Endothelial cell of umbilical vein (primary cell): ENCODE results near the gene GJB1. TPM values are rescaled to one million over a fixed set of nuclear protein-coding genes. Genes with fewer than 3 reads are reported as not detected.

Experiments
- BruUV-seq: library from RNA; stranded (reverse); fragments of 400-500 nt; replicated peaks from 2 replicates; lab custom pipeline; 2021; lab: Mats Ljungman, UMichigan
- CTCF ChIA-PET: fragments of 300-600, 350-600 bp; sonication (Branson Sonifier 250); formaldehyde crosslinking; loops from one replicate; lab custom pipeline; 2021; ENCODE audit warnings: antibody characterized with exemption, inconsistent platforms; lab: Charles Lee
- POLR2A ChIA-PET: fragments of 300-600, 350-600 bp; sonication (Branson Sonifier 250); formaldehyde crosslinking; loops from one replicate; lab custom pipeline; 2021; ENCODE audit warnings: antibody characterized with exemption, inconsistent platforms; lab: Charles Lee
- DNase-seq: peaks from one replicate; pipeline ENCODE4 v3.0.0-alpha.2; 2011; ENCODE audit warnings: low read depth, low spot score
- FAIRE-seq: peaks from 2 replicates; lab custom pipeline; 2011; peaks lifted over from hg19 to GRCh38; lab: Jason Lieb, UNC
- H2AFZ ChIP-seq: 2 replicates; pipeline ENCODE4 v1.6.0; 2012; ENCODE audit warnings: low read depth, low read length, control low read depth, inconsistent platforms
- H3K27ac ChIP-seq: 2 replicates; pipeline ENCODE4 v1.5.1; 2011; ENCODE audit warnings: low read depth, mild to moderate bottlenecking, control low read depth, low read length, moderate library complexity; ENCODE audit not compliant: insufficient read depth
- H3K27me3 ChIP-seq, 2 experiments: 2 replicates each; pipeline versions ENCODE4 v1.6.0 to v1.6.1; 2011; ENCODE audit warnings: low read length in 2 of 2, mixed read lengths in 1 of 2; ENCODE audit not compliant: control insufficient read depth in 2 of 2, insufficient read depth in 2 of 2
- H3K36me3 ChIP-seq, 2 experiments: 2 replicates in 1 of 2; 3 replicates in 1 of 2; pipeline ENCODE4 v1.5.1; 2011; ENCODE audit warnings: low read length in 2 of 2, mild to moderate bottlenecking in 1 of 2, moderate library complexity in 1 of 2; ENCODE audit not compliant: control insufficient read depth in 2 of 2, insufficient read depth in 2 of 2; ENCODE audit errors: extremely low read depth in 1 of 2
- H3K4me1 ChIP-seq: 3 replicates; pipeline ENCODE4 v1.5.1; 2011; ENCODE audit warnings: mild to moderate bottlenecking, low read length; ENCODE audit not compliant: control insufficient read depth, insufficient read depth; ENCODE audit errors: extremely low read depth
- H3K4me2 ChIP-seq: 2 replicates; pipeline ENCODE4 v1.6.1; 2011; ENCODE audit warnings: low read length, control low read depth, mixed read lengths; ENCODE audit not compliant: insufficient read depth
- H3K4me3 ChIP-seq, 3 experiments: fragments of 200-600 bp in 1 of 3; sonication (generic), shearing (Covaris generic) in 1 of 3; replicated peaks in 1 of 3; 2 replicates each; pipeline ENCODE4 v1.5.1; 2011 to 2016; ENCODE audit warnings: control low read depth in 3 of 3, low read length in 3 of 3, mild to moderate bottlenecking in 2 of 3, inconsistent platforms in 1 of 3, low read depth in 1 of 3, moderate library complexity in 1 of 3; ENCODE audit not compliant: insufficient read depth in 1 of 3
- H3K79me2 ChIP-seq: 2 replicates; pipeline ENCODE4 v1.6.0; 2012; ENCODE audit warnings: low read length, inconsistent platforms; ENCODE audit not compliant: control insufficient read depth, insufficient read depth
- H3K9ac ChIP-seq: replicated peaks from 2 replicates; pipeline ENCODE3; 2011; ENCODE audit warnings: low read length, control low read depth; ENCODE audit not compliant: insufficient read depth; ENCODE audit errors: extremely low read depth
- H3K9me1 ChIP-seq: replicated peaks from 3 replicates; pipeline ENCODE4 v1.6.0; 2011; ENCODE audit warnings: mild to moderate bottlenecking, low read length; ENCODE audit not compliant: control insufficient read depth, insufficient read depth; ENCODE audit errors: extremely low read depth
- H3K9me3 ChIP-seq: replicated peaks from 2 replicates; pipeline ENCODE4 v1.5.1; 2012; ENCODE audit warnings: low read length, inconsistent platforms; ENCODE audit not compliant: control insufficient read depth, insufficient read depth
- H4K20me1 ChIP-seq: replicated peaks from 2 replicates; pipeline ENCODE3; 2011; ENCODE audit warnings: mild to moderate bottlenecking, low read length; ENCODE audit not compliant: control insufficient read depth, insufficient read depth; ENCODE audit errors: extremely low read depth
- EZH2 ChIP-seq: IDR thresholded peaks from 2 replicates; pipeline ENCODE4 v1.6.1; 2012; ENCODE audit warnings: borderline replicate concordance, low read depth, mild to moderate bottlenecking, moderate library complexity, low read length, inconsistent platforms; ENCODE audit not compliant: severe bottlenecking
- FOS ChIP-seq: IDR thresholded peaks from 2 replicates; pipeline ENCODE4 v1.6.1; 2011; ENCODE audit warnings: mild to moderate bottlenecking, low read length, moderate library complexity, borderline replicate concordance; ENCODE audit not compliant: insufficient read depth
- GATA2 ChIP-seq: IDR thresholded peaks from 2 replicates; pipeline ENCODE4 v1.7.0; 2011; ENCODE audit warnings: low read depth, mild to moderate bottlenecking, moderate library complexity, mixed read lengths, low read length; ENCODE audit not compliant: insufficient read length, insufficient read depth
- JUN ChIP-seq: IDR thresholded peaks from 2 replicates; pipeline ENCODE4 v1.6.1; 2011; ENCODE audit warnings: borderline replicate concordance, low read depth; ENCODE audit not compliant: insufficient read length, insufficient read depth
- MYC ChIP-seq: IDR thresholded peaks from one replicate; pipeline ENCODE4 v1.6.1; 2011; ENCODE audit warnings: mild to moderate bottlenecking, low read depth, low read length
- POLR2A ChIP-seq: IDR thresholded peaks from 2 replicates; pipeline ENCODE4 v1.6.1; 2012; ENCODE audit warnings: low read depth, mild to moderate bottlenecking, control low read depth, low read length
- POLR2AphosphoS5 ChIP-seq: IDR thresholded peaks from 2 replicates; pipeline ENCODE4 v1.6.1; 2012; ENCODE audit warnings: low read depth, mild to moderate bottlenecking, control low read depth, low read length, moderate library complexity; ENCODE audit not compliant: insufficient read depth
- dilution Hi-C: fragments of 300-500 bp; cut with MboI; formaldehyde crosslinking; loops from one replicate; pipeline ENCODE4 v1.15.0; 2019; ENCODE audit warnings: low sequenced_read_pairs; ENCODE audit not compliant: extremely low pct_ligation_motif_present
- intact Hi-C: fragments of 100-400 bp; cut with micrococcal nuclease; formaldehyde crosslinking; loops from one replicate; pipeline ENCODE4 v1.10.0; 2022
- polyA plus RNA-seq, 4 experiments: library from polyadenylated mRNA; depleted of rRNA in 3 of 4; stranded (reverse) in 3 of 4; unstranded in 1 of 4; fragments of >200 nt; gene quantifications; 2 replicates each; pipeline versions ENCODE4 v1.2.1 to v1.2.3, GENCODE V29; 2011 to 2012; ENCODE audit warnings: missing spikeins in 1 of 4
- total RNA-seq: library from RNA; stranded (reverse); gene quantifications from 2 replicates; pipeline ENCODE4 v1.2.3, GENCODE V29; 2021
- TF ChIP-seq, protein P1 (sequence below): IDR thresholded peaks from 2 replicates; pipeline ENCODE4 v1.6.1; 2011; ENCODE audit not compliant: insufficient read depth, insufficient read length
- TF ChIP-seq, protein P2 (sequence below), 2 donors: IDR thresholded peaks; 1 replicate in 1 of 2; 2 replicates in 1 of 2; pipeline ENCODE4 v1.5.1; 2011; ENCODE audit warnings: low read length in 2 of 2, mild to moderate bottlenecking in 2 of 2, moderate library complexity in 2 of 2, control low read depth in 1 of 2, inconsistent platforms in 1 of 2, low read depth in 1 of 2; ENCODE audit not compliant: insufficient read depth in 1 of 2; ENCODE audit errors: extremely low read depth in 1 of 2

The GJB1 gene
- total and polyA plus RNA-seq, 2 donors (not counting 3 experiments of a cell fraction or from before 2014, with no cell fraction given): not detected

DNA sequence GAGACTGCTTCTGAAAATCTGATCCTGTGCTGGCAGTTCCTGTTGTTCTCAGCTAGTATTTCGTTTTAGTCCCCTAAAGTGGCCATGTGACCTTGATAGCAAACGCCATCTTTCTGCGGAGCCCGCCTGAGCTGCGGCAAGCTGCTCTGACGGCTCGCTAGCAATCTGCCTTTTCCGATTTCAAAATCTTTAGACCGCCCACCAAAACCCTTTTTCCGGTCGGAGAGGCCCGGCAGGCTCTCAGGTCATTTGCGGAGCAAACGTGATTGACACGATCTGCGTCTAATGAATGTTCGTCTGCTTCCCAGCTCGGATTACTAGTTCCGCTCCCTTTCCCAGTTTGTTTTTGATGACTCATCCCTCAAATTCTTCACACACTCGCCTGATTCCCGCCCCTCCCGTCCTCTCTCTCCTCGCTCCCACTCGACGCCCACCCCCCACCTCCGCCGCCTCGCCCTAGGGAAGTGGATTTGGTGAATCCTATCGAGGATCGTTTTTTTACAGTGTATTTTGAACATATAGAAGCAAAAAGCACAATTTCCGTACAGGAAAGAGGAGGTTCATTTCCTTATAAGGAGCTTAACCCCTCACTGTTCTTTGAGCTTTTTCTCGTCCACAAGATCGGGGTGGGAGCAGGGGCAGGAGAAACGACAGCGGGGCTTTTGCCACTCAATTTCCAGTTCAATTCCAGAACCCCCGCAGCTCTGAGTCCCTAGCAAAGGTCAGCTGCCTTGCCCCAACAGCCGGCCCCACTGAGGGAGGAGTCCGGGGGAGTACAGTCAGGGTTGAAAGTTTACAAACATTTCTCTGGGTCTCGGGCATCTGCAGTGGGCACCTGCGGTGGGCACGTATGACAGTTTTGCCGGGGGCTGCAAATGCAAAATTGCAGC lies 40.9 kb upstream of the GJB1 start:
- no peaks in the 10 kb centered on the region for H3K36me3 ChIP-seq
- BruUV-seq: TSS peak; percentile 98
- ChIA-PET CTCF (interaction anchor here (1.0 to 3.3 kb wide), 3 partner anchors 54 to 412 kb away, joined by 3 to 18 read pairs (median 5); no protein-coding TSS in a partner anchor), POLR2A (interaction anchor here (0.7 to 1.7 kb wide), 2 partner anchors 101 to 184 kb away, joined by 3 to 5 read pairs; partner anchors contain the start of genes NONO and TAF1)
- H3K9ac ChIP-seq: peak overlapping the region; percentile 67
- no peaks in the 10 kb centered on the region for H3K27me3 ChIP-seq
- dilution Hi-C loops: no loop called here
- no peaks in the 10 kb centered on the region for H3K9me3 ChIP-seq
- peak; percentile 95 for DNase-seq
- peak overlapping the region; percentile 90 for H3K4me2 ChIP-seq
- H3K4me3 ChIP-seq: peak overlapping the region in 2 of 3 experiments; percentile 33 to 55
- peak overlapping the region; percentile 63 for H3K27ac ChIP-seq
- peak overlapping the region; percentile 81 for H2AFZ ChIP-seq
- intact Hi-C loops: loop anchor here (1.0 to 5.0 kb wide), 3 partner anchors 73 to 185 kb away; partner anchors contain the start of genes NONO and TAF1
- no peaks in the 10 kb centered on the region for H4K20me1 ChIP-seq
- H3K4me1 ChIP-seq: peaks cover 7% of the 10 kb centered on the region
- H3K79me2 ChIP-seq: no peaks in the 10 kb centered on the region
- TF ChIP-seq MYC: peak; percentile 11
- TF ChIP-seq FOS: peak; percentile 66
- peak; percentile 68 for TF ChIP-seq POLR2A
- TF ChIP-seq JUN: peak; percentile 88
- TF ChIP-seq POLR2AphosphoS5: no peak
- no peak for TF ChIP-seq GATA2
- TF ChIP-seq EZH2: no peak
- TF ChIP-seq, protein P1, sequence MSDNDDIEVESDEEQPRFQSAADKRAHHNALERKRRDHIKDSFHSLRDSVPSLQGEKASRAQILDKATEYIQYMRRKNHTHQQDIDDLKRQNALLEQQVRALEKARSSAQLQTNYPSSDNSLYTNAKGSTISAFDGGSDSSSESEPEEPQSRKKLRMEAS: peak; percentile 55
- TF ChIP-seq, protein P2, sequence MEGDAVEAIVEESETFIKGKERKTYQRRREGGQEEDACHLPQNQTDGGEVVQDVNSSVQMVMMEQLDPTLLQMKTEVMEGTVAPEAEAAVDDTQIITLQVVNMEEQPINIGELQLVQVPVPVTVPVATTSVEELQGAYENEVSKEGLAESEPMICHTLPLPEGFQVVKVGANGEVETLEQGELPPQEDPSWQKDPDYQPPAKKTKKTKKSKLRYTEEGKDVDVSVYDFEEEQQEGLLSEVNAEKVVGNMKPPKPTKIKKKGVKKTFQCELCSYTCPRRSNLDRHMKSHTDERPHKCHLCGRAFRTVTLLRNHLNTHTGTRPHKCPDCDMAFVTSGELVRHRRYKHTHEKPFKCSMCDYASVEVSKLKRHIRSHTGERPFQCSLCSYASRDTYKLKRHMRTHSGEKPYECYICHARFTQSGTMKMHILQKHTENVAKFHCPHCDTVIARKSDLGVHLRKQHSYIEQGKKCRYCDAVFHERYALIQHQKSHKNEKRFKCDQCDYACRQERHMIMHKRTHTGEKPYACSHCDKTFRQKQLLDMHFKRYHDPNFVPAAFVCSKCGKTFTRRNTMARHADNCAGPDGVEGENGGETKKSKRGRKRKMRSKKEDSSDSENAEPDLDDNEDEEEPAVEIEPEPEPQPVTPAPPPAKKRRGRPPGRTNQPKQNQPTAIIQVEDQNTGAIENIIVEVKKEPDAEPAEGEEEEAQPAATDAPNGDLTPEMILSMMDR (IDR thresholded peaks at IDR 0.05; ENCODE audit: extremely low read depth in 1 of 2, insufficient read depth in 1 of 2, low read depth in 1 of 2, low read length in 2 of 2): no peak
- peak; percentile 99 for FAIRE-seq
- no peaks in the 10 kb centered on the region for H3K9me1 ChIP-seq
